ENCODE results near the gene CMTM2. TPM values are rescaled to one million over a fixed set of nuclear protein-coding genes. Genes with fewer than 3 reads are reported as not detected.

The CMTM2 gene
- total and polyA plus RNA-seq, 9 of the 15 experiments (the other 6 are each of a cell fraction or from before 2014, with no cell fraction given), result not detected

DNA sequence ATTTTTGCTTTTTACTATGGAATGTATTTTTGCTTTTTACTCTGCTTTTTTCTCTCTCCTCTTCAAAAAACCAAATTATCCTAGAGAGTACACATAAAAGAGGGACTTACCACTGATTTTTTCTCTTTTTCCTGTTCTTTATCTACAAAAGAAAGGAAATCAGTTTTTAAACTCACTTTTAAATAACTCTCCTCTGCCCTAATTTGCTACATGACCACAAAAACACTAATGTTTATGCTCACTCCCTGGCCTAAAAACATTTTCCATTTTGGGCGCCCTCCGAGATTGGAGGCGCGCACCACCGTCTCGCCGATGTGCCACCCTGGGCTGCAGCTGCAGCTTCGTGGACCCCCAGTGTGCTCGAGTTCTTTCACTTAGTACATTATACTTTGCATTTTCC is 30.4 kb upstream of the CMTM2 start:
- no peak for TF ChIP-seq ZNF133 (CRISPR knock-in tag; IDR thresholded peaks at IDR 0.05)
- peak in 1 of 2 experiments; percentile 74; a peak in 1 of 4 replicates for TF ChIP-seq MLLT1 (IDR thresholded peaks at IDR 0.05)
- TF ChIP-seq ZKSCAN8 (CRISPR knock-in tag; IDR thresholded peaks at IDR 0.05), result no peak; the same call in 1 of the 2 replicates
- no peak for TF ChIP-seq BDP1 (IDR thresholded peaks at IDR 0.05; ENCODE audit: insufficient read depth, insufficient read length)
- no peak for TF ChIP-seq THRAP3 (IDR thresholded peaks at IDR 0.05; ENCODE audit: borderline replicate concordance)
- H3K4me2 ChIP-seq (ENCODE audit: insufficient read depth, low read length), result peak overlapping the region; percentile 83; the same call in 1 of the 2 replicates
- H3K79me2 ChIP-seq (ENCODE audit: control insufficient read depth, insufficient read depth, low read length), result peaks cover 19% of the 10 kb centered on the region
- H3K27ac ChIP-seq (ENCODE audit: extremely low read depth, low read depth, low read length), result peak overlapping the region; percentile 88; the same call in 2 of the 3 replicates
- no peaks in the 10 kb centered on the region for H3K9me3 ChIP-seq (replicated peaks; ENCODE audit: control insufficient read depth, insufficient read depth, low read depth, low read length)
- DNase-seq (ENCODE audit: extremely low read depth in 1 of 4, low spot score in 3 of 4), result no peak
- H3K4me1 ChIP-seq (replicated peaks in 1 of 2; ENCODE audit: control insufficient read depth in 2 of 2, insufficient read depth in 2 of 2, low read length in 2 of 2), result peaks cover 35 to 39% of the 10 kb centered on the region in 2 experiments
- peak overlapping the region; percentile 60; the same call in 1 of the 2 replicates for H3K4me3 ChIP-seq
- FAIRE-seq, result no peak
- intact Hi-C loops (cut with micrococcal nuclease), result no loop called here
- ChIA-PET POLR2A (interaction anchor here (0.6 to 1.3 kb wide), 4 partner anchors 20 to 606 kb away, joined by 3 to 7 read pairs (median 4); no protein-coding TSS in a partner anchor), CTCF (ENCODE audit: low intra/inter-chr PET ratio) (no interaction called here)
- in situ Hi-C loops (cut with MboI), result no loop called here
- peak overlapping the region; percentile 83 to 94 for H3K9ac ChIP-seq (ENCODE audit: insufficient read depth in 1 of 2, low read depth in 2 of 2, low read length in 2 of 2)
- no peaks in the 10 kb centered on the region for H3K27me3 ChIP-seq (ENCODE audit: control insufficient read depth in 2 of 2, insufficient read depth in 2 of 2, low read length in 2 of 2)
- WGBS (ENCODE audit: insufficient coverage, low coverage, missing lambda C conversion rate), result 90% methylated on average over 9 of the region's 9 CpGs
- H3K36me3 ChIP-seq (ENCODE audit: control insufficient read depth, insufficient read depth, low read length), result no peaks in the 10 kb centered on the region
- peaks cover 3% of the 10 kb centered on the region for H3K9me1 ChIP-seq (ENCODE audit: control insufficient read depth, insufficient read depth, low read length)
- no peaks in the 10 kb centered on the region for H4K20me1 ChIP-seq (replicated peaks; ENCODE audit: control insufficient read depth, insufficient read depth, low read length)
- peak overlapping the region; percentile 94 for H2AFZ ChIP-seq (ENCODE audit: low read depth, low read length)
- BruUV-seq (replicated peaks), result no TSS peak
- no peak for ATAC-seq

Measured in K562 (cell line).